Measurements from ENCODE around the gene SMARCD3. TPM values are rescaled to one million over a fixed set of nuclear protein-coding genes. Genes with fewer than 3 reads are reported as not detected.

The SMARCD3 gene
- total RNA-seq: 51.1 and 52.9 TPM in 2 replicates
- long read RNA-seq, partial matches to known transcripts: 2 of 6 reads
- long read RNA-seq, other reads (novel, unspliced or antisense): 3 of 6 reads

- DNase-seq (ENCODE audit: low spot score, unreplicated experiment): peak; percentile 85
- Mint-ChIP-seq H3K36me3 (ENCODE audit: insufficient read depth) (no peaks in the 10 kb centered on the region), H3K4me1 (ENCODE audit: low read depth) (peaks cover 35% of the 10 kb centered on the region), H3K4me3 (ENCODE audit: low read depth) (peak within 1 kb of the TSS; percentile 91), H3K27me3 (peaks cover 19% of the 10 kb centered on the region), H3K9me3 (ENCODE audit: low read depth) (no peaks in the 10 kb centered on the region), H3K27ac (peak within 1 kb of the TSS; percentile 95)
- TF ChIP-seq CTCF (IDR thresholded peaks at IDR 0.05; ENCODE audit: unreplicated experiment): no peak
Measured at GRCh38 chr7:151248346-151249033, at the start of gene SMARCD3. Gene SMARCD3 (minus strand): TSS chr7:151248694. CDS start chr7:151248562, 132 bp downstream.

GRCh38 chr7:151296202-151296992 lies 47.9 kb upstream of the SMARCD3 start:
- Mint-ChIP-seq H3K4me1 (ENCODE audit: low read depth) (no peaks in the 10 kb centered on the region), H3K27ac (no peak overlapping the region), H3K36me3 (ENCODE audit: insufficient read depth) (no peaks in the 10 kb centered on the region), H3K4me3 (ENCODE audit: low read depth) (no peak overlapping the region), H3K9me3 (ENCODE audit: low read depth) (no peaks in the 10 kb centered on the region), H3K27me3 (peaks cover 40% of the 10 kb centered on the region)
- TF ChIP-seq CTCF (IDR thresholded peaks at IDR 0.05; ENCODE audit: unreplicated experiment): no peak
- no peak for DNase-seq (ENCODE audit: low spot score, unreplicated experiment)

- TF ChIP-seq CTCF (IDR thresholded peaks at IDR 0.05; ENCODE audit: unreplicated experiment): no peak
- Mint-ChIP-seq H3K27me3 (peaks cover 23% of the 10 kb centered on the region), H3K27ac (no peak overlapping the region), H3K4me3 (ENCODE audit: low read depth) (no peak overlapping the region), H3K4me1 (ENCODE audit: low read depth) (no peaks in the 10 kb centered on the region), H3K9me3 (ENCODE audit: low read depth) (no peaks in the 10 kb centered on the region), H3K36me3 (ENCODE audit: insufficient read depth) (no peaks in the 10 kb centered on the region)
- DNase-seq (ENCODE audit: low spot score, unreplicated experiment): no peak
Measured at GRCh38 chr7:151292850-151293249, 44.4 kb upstream of the SMARCD3 start.

GRCh38 chr7:151291206-151291605 lies 42.7 kb upstream of the SMARCD3 start:
- no peaks in the 10 kb centered on the region for H3K36me3 Mint-ChIP-seq (ENCODE audit: insufficient read depth)

More at GRCh38 chr7:151291206-151291605, 42.7 kb upstream of the SMARCD3 start:
- peaks cover 29% of the 10 kb centered on the region for H3K27me3 Mint-ChIP-seq
- no peaks in the 10 kb centered on the region for H3K9me3 Mint-ChIP-seq (ENCODE audit: low read depth)
- no peak overlapping the region for H3K27ac Mint-ChIP-seq
- DNase-seq (ENCODE audit: low spot score, unreplicated experiment): no peak
- H3K4me3 Mint-ChIP-seq (ENCODE audit: low read depth): no peak overlapping the region
- no peak for TF ChIP-seq CTCF (IDR thresholded peaks at IDR 0.05; ENCODE audit: unreplicated experiment)
- no peaks in the 10 kb centered on the region for H3K4me1 Mint-ChIP-seq (ENCODE audit: low read depth)

All from progenitor cell of endocrine pancreas (in vitro differentiated cells).